ENCODE data around the gene SDCCAG8.

DNA sequence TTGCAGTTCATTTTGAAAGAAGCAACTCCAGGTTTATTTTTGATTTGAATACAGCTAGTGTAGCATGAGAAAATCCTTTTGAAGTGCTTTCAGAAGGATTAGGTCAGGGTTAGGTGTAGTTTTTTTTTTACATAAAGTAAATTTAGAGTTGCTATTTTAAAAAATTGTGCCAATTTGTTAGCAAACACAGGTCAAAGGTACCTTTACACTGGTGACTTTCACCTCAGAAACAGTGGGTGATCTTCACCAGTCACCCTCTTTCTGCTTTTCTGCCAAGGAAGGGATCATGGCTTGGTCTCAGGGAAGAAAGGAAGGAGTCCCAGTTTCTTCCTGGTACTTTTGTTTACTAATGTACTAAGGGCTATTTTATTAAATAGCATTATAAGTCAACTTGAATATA is 111.5 kb downstream of the SDCCAG8 start:
- TF ChIP-seq POLR2AphosphoS5 (IDR thresholded peaks at IDR 0.05; ENCODE audit: borderline replicate concordance, low read depth, low read length): no peak
- no peak for TF ChIP-seq EZH2 (IDR thresholded peaks at IDR 0.05)

Data from SK-N-MC (cell line).